KMS-11 (cell line): Measurements from ENCODE around the gene ATP7B.
"Not testable (repeated sequence)": the region's sequence is repeated elsewhere in the genome, so short reads cannot be mapped to it uniquely, and the experiment has no call there.

ENCODE experiments used
- H2AFZ ChIP-seq: fragments of 200-600 bp; sonication (generic); 2 replicates; pipeline ENCODE4 v1.6.1; 2016; ENCODE audit warnings: antibody characterized with exemption, mixed run types, low read depth
- H3K27ac ChIP-seq: fragments of 200-600 bp; sonication (generic); 2 replicates; pipeline ENCODE4 v1.6.1; 2016; ENCODE audit warnings: mild to moderate bottlenecking, mixed run types
- H3K27me3 ChIP-seq: fragments of 200-600 bp; sonication (generic); 2 replicates; pipeline ENCODE4 v1.6.1; 2017; ENCODE audit warnings: mild to moderate bottlenecking, low read depth, mixed run types, moderate library complexity; ENCODE audit not compliant: insufficient read depth
- H3K36me3 ChIP-seq: fragments of 200-600 bp; sonication (generic); 2 replicates; pipeline ENCODE4 v1.6.1; 2017; ENCODE audit warnings: mild to moderate bottlenecking, mixed run types; ENCODE audit not compliant: insufficient read depth
- H3K4me1 ChIP-seq: fragments of 200-600 bp; sonication (generic); 2 replicates; pipeline ENCODE4 v1.6.1; 2016; ENCODE audit warnings: mild to moderate bottlenecking, low read depth, mixed run types; ENCODE audit not compliant: poor library complexity, severe bottlenecking
- H3K4me2 ChIP-seq: fragments of 200-600 bp; sonication (generic); 2 replicates; pipeline ENCODE4 v1.7.0; 2016; ENCODE audit warnings: mild to moderate bottlenecking, mixed run types
- H3K4me3 ChIP-seq: fragments of 200-600 bp; sonication (generic); IDR thresholded peaks from 2 replicates; pipeline ENCODE4 v1.6.1; 2017; ENCODE audit warnings: low read depth, low read length, mixed read lengths; ENCODE audit not compliant: insufficient read depth
- H3K79me2 ChIP-seq: fragments of 200-600 bp; sonication (generic); 2 replicates; pipeline ENCODE4 v1.6.1; 2016; ENCODE audit warnings: low read depth, mixed run types; ENCODE audit not compliant: insufficient read depth
- H3K9ac ChIP-seq: fragments of 200-600 bp; sonication (generic); 2 replicates; pipeline ENCODE4 v1.6.1; 2016; ENCODE audit warnings: mild to moderate bottlenecking, mixed run types
- H4K20me1 ChIP-seq: fragments of 200-600 bp; sonication (generic); 2 replicates; pipeline ENCODE4 v1.6.1; 2016; ENCODE audit warnings: mild to moderate bottlenecking, mixed run types; ENCODE audit not compliant: insufficient read depth
- CTCF ChIP-seq: fragments of 200-600 bp; sonication (generic); conservative IDR thresholded peaks from 2 replicates; pipeline ENCODE4 v1.6.1; 2017; ENCODE audit warnings: low read depth, mild to moderate bottlenecking, antibody characterized with exemption, low read length, moderate library complexity, mixed read lengths

The ATP7B gene

GRCh38 chr13:51913421-51914136 lies 97.7 kb downstream of the ATP7B start:
- Histone ChIP-seq H3K27ac (no peak overlapping the region), H3K27me3 (no peaks in the 10 kb centered on the region), H3K4me2 (no peak overlapping the region), H3K4me3 (no peak overlapping the region), H3K4me1 (no peaks in the 10 kb centered on the region), H2AFZ (no peak overlapping the region), H3K9ac (no peak overlapping the region), H3K79me2 (no peaks in the 10 kb centered on the region), H3K36me3 (no peaks in the 10 kb centered on the region), H4K20me1 (no peaks in the 10 kb centered on the region)
- TF ChIP-seq CTCF, result no peak

GRCh38 chr13:51912511-51913225 lies 98.6 kb downstream of the ATP7B start:
- no peaks in the 10 kb centered on the region for H3K27me3 ChIP-seq
- H3K4me2 ChIP-seq, result no peak overlapping the region
- H3K27ac ChIP-seq, result no peak overlapping the region
- H2AFZ ChIP-seq, result no peak overlapping the region
- no peaks in the 10 kb centered on the region for H3K36me3 ChIP-seq
- H3K79me2 ChIP-seq, result no peaks in the 10 kb centered on the region
- no peak overlapping the region for H3K9ac ChIP-seq
- no peak for TF ChIP-seq CTCF
- H4K20me1 ChIP-seq, result no peaks in the 10 kb centered on the region
- no peaks in the 10 kb centered on the region for H3K4me1 ChIP-seq
- H3K4me3 ChIP-seq, result no peak overlapping the region

- H3K4me3 ChIP-seq, result no peak overlapping the region
- no peak overlapping the region for H3K9ac ChIP-seq
- H3K36me3 ChIP-seq, result no peaks in the 10 kb centered on the region
- H3K27ac ChIP-seq, result no peak overlapping the region
- H4K20me1 ChIP-seq, result no peaks in the 10 kb centered on the region
- no peak overlapping the region for H3K4me2 ChIP-seq
- TF ChIP-seq CTCF, result no peak
- no peak overlapping the region for H2AFZ ChIP-seq
- H3K4me1 ChIP-seq, result no peaks in the 10 kb centered on the region
- H3K27me3 ChIP-seq, result no peaks in the 10 kb centered on the region
- no peaks in the 10 kb centered on the region for H3K79me2 ChIP-seq
Observed at GRCh38 chr13:51912091-51912490, 99.2 kb downstream of the ATP7B start.

GRCh38 chr13:51910508-51910907 lies 100.7 kb downstream of the ATP7B start:
- H3K4me3 ChIP-seq, result no peak overlapping the region
- no peaks in the 10 kb centered on the region for H4K20me1 ChIP-seq
- H3K36me3 ChIP-seq, result no peaks in the 10 kb centered on the region
- no peak overlapping the region for H3K9ac ChIP-seq
- no peaks in the 10 kb centered on the region for H3K27me3 ChIP-seq
- H3K79me2 ChIP-seq, result no peaks in the 10 kb centered on the region
- H3K4me1 ChIP-seq, result no peaks in the 10 kb centered on the region
- H3K27ac ChIP-seq, result no peak overlapping the region
- TF ChIP-seq CTCF, result no peak
- no peak overlapping the region for H3K4me2 ChIP-seq
- no peak overlapping the region for H2AFZ ChIP-seq

GRCh38 chr13:51909265-51909664 lies 102.0 kb downstream of the ATP7B start:
- H3K4me1 ChIP-seq, H3K27ac ChIP-seq, H4K20me1 ChIP-seq, H3K79me2 ChIP-seq, H3K27me3 ChIP-seq, H3K4me3 ChIP-seq, H2AFZ ChIP-seq, H3K9ac ChIP-seq, H3K36me3 ChIP-seq, H3K4me2 ChIP-seq: not testable (repeated sequence)
